HCT116 (cell line): ENCODE measurements around the gene ANO3. TPM values are rescaled to one million over a fixed set of nuclear protein-coding genes. Genes with fewer than 3 reads are reported as not detected.

ENCODE experiments used
- ATAC-seq: fragments of 200-7000 bp; cut with Tn5 transposase; 2 replicates; pipeline ENCODE4 v1.9.1; 2020; ENCODE audit warnings: mild to moderate bottlenecking, moderate library complexity
- BruUV-seq: library from RNA; stranded (reverse); fragments of 400-500 nt; replicated peaks from 2 replicates; lab custom pipeline; 2021; lab: Mats Ljungman, UMichigan
- CTCF ChIA-PET: fragments of 300-600 bp; sonication (Branson Sonifier 250); formaldehyde crosslinking; loops from one replicate; lab custom pipeline; 2021; ENCODE audit warnings: antibody characterized with exemption; lab: Charles Lee
- POLR2A ChIA-PET: fragments of 300-600, 350-600 bp; sonication (Branson Sonifier 250); formaldehyde crosslinking; loops from one replicate; lab custom pipeline; 2021; ENCODE audit warnings: antibody characterized with exemption; lab: Charles Lee
- RAD21 ChIA-PET, 2 experiments: fragments of 300-600 bp; sonication (Branson Sonifier 250); formaldehyde crosslinking; loops; one replicate each; lab custom pipeline; 2023; ENCODE audit warnings: low total read pairs in 2 of 2; ENCODE audit not compliant: uncharacterized antibody in 2 of 2, unreplicated experiment in 2 of 2, low non-redundant PET in 1 of 2; lab: Charles Lee
- DNase-seq: peaks from one replicate; pipeline ENCODE4 v3.0.0-alpha.2; 2010; ENCODE audit warnings: low read depth, low spot score
- H2AFZ ChIP-seq: fragments of 200-600 bp; shearing (Covaris generic), sonication (generic); 2 replicates; pipeline ENCODE4 v1.6.1; 2017; ENCODE audit warnings: low read depth, mixed run types, mixed read lengths, antibody characterized with exemption, low read length; ENCODE audit not compliant: poor library complexity, severe bottlenecking
- H3K27ac ChIP-seq: 2 replicates; pipeline ENCODE4 v1.5.1; 2012; ENCODE audit warnings: low read depth, low read length
- H3K27me3 ChIP-seq: fragments of 200-600 bp; sonication (generic); 2 replicates; pipeline ENCODE4 v1.6.1; 2016; ENCODE audit warnings: mixed run types, low read length, mixed read lengths; ENCODE audit not compliant: insufficient read depth
- H3K36me3 ChIP-seq, 2 experiments: fragments of 200-500 bp in 1 of 2; fragments of 200-600 bp in 1 of 2; sonication (Bioruptor generic) in 1 of 2; sonication (generic) in 1 of 2; 2 replicates each; pipeline versions ENCODE4 v1.5.1 to v1.6.1; 2014 to 2016; ENCODE audit warnings: low read length in 2 of 2, inconsistent platforms in 1 of 2, mixed read lengths in 1 of 2, mixed run types in 1 of 2; ENCODE audit not compliant: insufficient read depth in 2 of 2, control insufficient read depth in 1 of 2
- H3K4me1 ChIP-seq, 2 experiments: fragments of 200-600 bp in 1 of 2; sonication (generic) in 1 of 2; 2 replicates each; pipeline versions ENCODE4 v1.5.1 to v1.6.1; 2012 to 2017; ENCODE audit warnings: low read length in 2 of 2, inconsistent platforms in 1 of 2, mild to moderate bottlenecking in 1 of 2, mixed read lengths in 1 of 2, mixed run types in 1 of 2, moderate library complexity in 1 of 2; ENCODE audit not compliant: insufficient read depth in 2 of 2, control insufficient read depth in 1 of 2
- H3K4me2 ChIP-seq: fragments of 200-600 bp; sonication (generic); 2 replicates; pipeline ENCODE4 v1.6.1; 2017; ENCODE audit warnings: mixed run types, low read length, mixed read lengths
- H3K4me3 ChIP-seq, 2 experiments: fragments of 200-600 bp in 1 of 2; sonication (generic) in 1 of 2; replicated peaks in 1 of 2; 2 replicates each; pipeline ENCODE4 v1.5.1; 2011 to 2016; ENCODE audit warnings: low read length in 2 of 2, control low read depth in 1 of 2, low read depth in 1 of 2, mild to moderate bottlenecking in 1 of 2, mixed read lengths in 1 of 2, mixed run types in 1 of 2
- H3K79me2 ChIP-seq: fragments of 200-600 bp; sonication (generic); 2 replicates; pipeline ENCODE4 v1.6.1; 2017; ENCODE audit warnings: mild to moderate bottlenecking, mixed run types, low read length, moderate library complexity, mixed read lengths; ENCODE audit not compliant: insufficient read depth
- H3K9ac ChIP-seq: fragments of 200-600 bp; sonication (generic); 2 replicates; pipeline ENCODE4 v1.6.1; 2016; ENCODE audit warnings: low read length, mixed read lengths
- H3K9me2 ChIP-seq: fragments of 200-600 bp; sonication (generic), shearing (Covaris generic); 2 replicates; pipeline ENCODE4 v1.6.1; 2017; ENCODE audit warnings: mixed run types, mild to moderate bottlenecking, moderate library complexity; ENCODE audit not compliant: insufficient read depth
- H3K9me3 ChIP-seq, 2 experiments: fragments of 200-500 bp in 1 of 2; fragments of 200-600 bp in 1 of 2; sonication (Bioruptor generic) in 1 of 2; sonication (generic) in 1 of 2; 2 replicates each; pipeline ENCODE4 v1.6.1; 2014 to 2017; ENCODE audit warnings: low read length in 2 of 2, mixed read lengths in 2 of 2, inconsistent platforms in 1 of 2, low read depth in 1 of 2, mild to moderate bottlenecking in 1 of 2, mixed run types in 1 of 2, moderate library complexity in 1 of 2; ENCODE audit not compliant: control insufficient read depth in 1 of 2, insufficient read depth in 1 of 2
- H4K20me1 ChIP-seq: fragments of 200-600 bp; sonication (generic), shearing (Covaris generic); 2 replicates; pipeline ENCODE4 v1.6.1; 2017; ENCODE audit warnings: mixed run types, mild to moderate bottlenecking, moderate library complexity; ENCODE audit not compliant: insufficient read depth
- CBX3 ChIP-seq: IDR thresholded peaks from 2 replicates; pipeline ENCODE4 v1.6.1; 2012; ENCODE audit warnings: low read depth
- CTCF ChIP-seq, 3 experiments: fragments of 200-600 bp in 1 of 3; sonication (generic) in 1 of 3; IDR thresholded peaks in 2 of 3; conservative IDR thresholded peaks in 1 of 3; 2 replicates each; pipeline ENCODE4 v1.5.1; 2012 to 2017; ENCODE audit warnings: low read depth in 2 of 3, low read length in 2 of 3, antibody characterized with exemption in 1 of 3, borderline replicate concordance in 1 of 3, control low read depth in 1 of 3, mild to moderate bottlenecking in 1 of 3, mixed read lengths in 1 of 3, mixed run types in 1 of 3, moderate library complexity in 1 of 3; ENCODE audit not compliant: insufficient read depth in 1 of 3
- EGR1 ChIP-seq: IDR thresholded peaks from 2 replicates; pipeline ENCODE4 v1.6.1; 2012; ENCODE audit warnings: low read depth
- EZH2 ChIP-seq: fragments of 200-600 bp; sonication (generic); IDR thresholded peaks from 2 replicates; pipeline ENCODE4 v1.6.1; 2017; ENCODE audit warnings: antibody characterized with exemption, mixed run types
- EZH2phosphoT487 ChIP-seq: fragments of 200-600 bp; IDR thresholded peaks from 2 replicates; pipeline ENCODE4 v1.6.1; 2018; ENCODE audit warnings: antibody characterized with exemption, borderline replicate concordance
- JUND ChIP-seq: IDR thresholded peaks from 2 replicates; pipeline ENCODE4 v1.6.1; 2012
- POLR2AphosphoS5 ChIP-seq: IDR thresholded peaks from 2 replicates; pipeline ENCODE4 v1.6.1; 2011; ENCODE audit warnings: mild to moderate bottlenecking, low read depth, low read length, moderate library complexity
- YY1 ChIP-seq: IDR thresholded peaks from 2 replicates; pipeline ENCODE4 v1.6.1; 2011; ENCODE audit warnings: low read length, low read depth, moderate library complexity, mild to moderate bottlenecking; ENCODE audit not compliant: insufficient replicate concordance; ENCODE audit errors: extremely low read depth
- ZNF274 ChIP-seq: fragments of 200-500 bp; sonication (Bioruptor generic); IDR thresholded peaks from 2 replicates; pipeline ENCODE4 v1.6.1; 2014; ENCODE audit warnings: mild to moderate bottlenecking, low read depth, low read length, inconsistent platforms
- intact Hi-C: fragments of 100-400 bp; cut with micrococcal nuclease; formaldehyde crosslinking; loops from 2 replicates; pipeline ENCODE4 v1.10.0; 2022
- total RNA-seq: library from RNA; stranded (reverse); gene quantifications from one replicate; pipeline ENCODE4 v1.2.1, GENCODE V29; 2021; ENCODE audit not compliant: unreplicated experiment
- TF ChIP-seq, protein P1 (sequence below): IDR thresholded peaks from 2 replicates; pipeline ENCODE4 v1.6.1; 2012

Gene ANO3
- total RNA-seq, 1 experiment from 2014 or later: not detected

DNA sequence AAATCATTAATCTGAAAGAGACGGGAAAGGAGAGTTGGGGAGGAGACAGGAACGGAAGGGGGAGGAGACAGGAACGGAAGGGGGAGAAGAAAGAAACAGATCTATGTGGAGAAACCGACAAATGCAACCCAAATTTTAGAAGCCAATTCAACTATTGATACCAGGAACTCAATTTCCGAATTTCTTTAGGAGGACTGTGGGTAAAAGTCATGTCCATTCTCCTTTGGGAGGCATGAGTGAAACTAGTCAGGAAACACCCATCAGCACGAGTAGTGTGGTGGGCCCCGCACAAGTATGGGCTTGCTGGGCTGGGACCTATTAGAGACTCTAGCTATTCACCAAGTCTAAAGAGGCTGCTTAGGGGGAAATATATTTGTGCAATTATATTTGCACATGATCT lies 18.1 kb downstream of the ANO3 start:
- H3K27ac ChIP-seq: no peak overlapping the region
- ATAC-seq (no peak), DNase-seq (no peak)
- H3K4me2 ChIP-seq: no peak overlapping the region
- no peaks in the 10 kb centered on the region for H4K20me1 ChIP-seq
- ChIA-PET RAD21 (no interaction called here), CTCF (no interaction called here), POLR2A (no interaction called here)
- intact Hi-C loops: no loop called here
- H3K9me3 ChIP-seq: peaks cover 3 to 5% of the 10 kb centered on the region in 2 experiments; a peak in 3 of 4 replicates
- H3K36me3 ChIP-seq: no peaks in the 10 kb centered on the region
- no peaks in the 10 kb centered on the region for H3K4me1 ChIP-seq
- no peak overlapping the region for H3K4me3 ChIP-seq
- no peak overlapping the region for H3K9ac ChIP-seq
- H3K27me3 ChIP-seq: no peaks in the 10 kb centered on the region
- BruUV-seq: no TSS peak
- H3K79me2 ChIP-seq: no peaks in the 10 kb centered on the region
- no peak overlapping the region for H2AFZ ChIP-seq
- TF ChIP-seq JUND (no peak), POLR2AphosphoS5 (no peak), EZH2 (no peak)
- no peaks in the 10 kb centered on the region for H3K9me2 ChIP-seq

DNA sequence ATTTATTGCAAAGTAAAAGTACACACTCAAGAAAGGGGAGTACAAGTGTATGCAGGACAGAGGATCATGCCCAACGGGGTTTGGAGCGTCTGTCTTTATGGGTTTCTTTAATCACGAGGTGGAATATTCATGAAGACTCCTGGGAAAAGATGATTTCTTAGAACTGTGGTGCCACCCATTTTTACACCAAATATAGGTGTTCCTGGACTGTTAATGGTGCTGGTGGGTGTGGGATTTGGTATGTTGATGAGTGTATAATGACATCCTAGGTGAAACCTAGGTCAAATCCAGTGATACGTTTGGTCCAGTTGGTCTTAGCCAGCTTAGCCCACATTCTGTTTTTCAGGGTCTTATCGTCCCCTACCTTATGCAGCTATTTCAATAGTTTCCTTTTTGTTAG lies 21.1 kb downstream of the ANO3 start:
- no peaks in the 10 kb centered on the region for H3K36me3 ChIP-seq
- peaks cover 0 to 6% of the 10 kb centered on the region in 2 experiments; a peak in 3 of 4 replicates for H3K9me3 ChIP-seq
- H4K20me1 ChIP-seq: no peaks in the 10 kb centered on the region
- POLR2A ChIA-PET: no interaction called here
- H2AFZ ChIP-seq: no peak overlapping the region
- BruUV-seq: no TSS peak
- H3K4me1 ChIP-seq: no peaks in the 10 kb centered on the region
- intact Hi-C loops: no loop called here
- no peak overlapping the region for H3K27ac ChIP-seq
- H3K9ac ChIP-seq: no peak overlapping the region
- H3K4me3 ChIP-seq: no peak overlapping the region
- RAD21 ChIA-PET: no interaction called here
- ATAC-seq: no peak
- no peak overlapping the region for H3K4me2 ChIP-seq
- CTCF ChIA-PET: no interaction called here
- H3K9me2 ChIP-seq: no peaks in the 10 kb centered on the region
- no peaks in the 10 kb centered on the region for H3K79me2 ChIP-seq
- H3K27me3 ChIP-seq: no peaks in the 10 kb centered on the region
- no peak for TF ChIP-seq EGR1
- TF ChIP-seq CTCF (IDR thresholded peaks at IDR 0.05 in 2 of 3, conservative IDR thresholded peaks at IDR 0.05 in 1 of 3; ENCODE audit: borderline replicate concordance in 1 of 3, insufficient read depth in 1 of 3, low read depth in 2 of 3, low read length in 2 of 3): no peak
- no peak for TF ChIP-seq EZH2
- TF ChIP-seq ZNF274: no peak
- TF ChIP-seq, protein P1, sequence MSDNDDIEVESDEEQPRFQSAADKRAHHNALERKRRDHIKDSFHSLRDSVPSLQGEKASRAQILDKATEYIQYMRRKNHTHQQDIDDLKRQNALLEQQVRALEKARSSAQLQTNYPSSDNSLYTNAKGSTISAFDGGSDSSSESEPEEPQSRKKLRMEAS: no peak
- no peak for TF ChIP-seq EZH2phosphoT487
- no peak for TF ChIP-seq YY1
- no peak for TF ChIP-seq CBX3
- DNase-seq: no peak
